HCT116 (cell line): ENCODE data around the gene TMEM130. TPM values are rescaled to one million over a fixed set of nuclear protein-coding genes. Genes with fewer than 3 reads are reported as not detected.

Experiments used
- ATAC-seq: fragments of 200-7000 bp; cut with Tn5 transposase; 2 replicates; pipeline ENCODE4 v1.9.1; 2020; ENCODE audit warnings: mild to moderate bottlenecking, moderate library complexity
- BruUV-seq: library from RNA; stranded (reverse); fragments of 400-500 nt; replicated peaks from 2 replicates; lab custom pipeline; 2021; lab: Mats Ljungman, UMichigan
- CTCF ChIA-PET: fragments of 300-600 bp; sonication (Branson Sonifier 250); formaldehyde crosslinking; loops from one replicate; lab custom pipeline; 2021; ENCODE audit warnings: antibody characterized with exemption; lab: Charles Lee
- POLR2A ChIA-PET: fragments of 300-600, 350-600 bp; sonication (Branson Sonifier 250); formaldehyde crosslinking; loops from one replicate; lab custom pipeline; 2021; ENCODE audit warnings: antibody characterized with exemption; lab: Charles Lee
- RAD21 ChIA-PET, 2 experiments: fragments of 300-600 bp; sonication (Branson Sonifier 250); formaldehyde crosslinking; loops; one replicate each; lab custom pipeline; 2023; ENCODE audit warnings: low total read pairs in 2 of 2; ENCODE audit not compliant: uncharacterized antibody in 2 of 2, unreplicated experiment in 2 of 2, low non-redundant PET in 1 of 2; lab: Charles Lee
- DNase-seq: peaks from one replicate; pipeline ENCODE4 v3.0.0-alpha.2; 2010; ENCODE audit warnings: low read depth, low spot score
- H2AFZ ChIP-seq: fragments of 200-600 bp; shearing (Covaris generic), sonication (generic); 2 replicates; pipeline ENCODE4 v1.6.1; 2017; ENCODE audit warnings: low read depth, mixed run types, mixed read lengths, antibody characterized with exemption, low read length; ENCODE audit not compliant: poor library complexity, severe bottlenecking
- H3K27ac ChIP-seq: 2 replicates; pipeline ENCODE4 v1.5.1; 2012; ENCODE audit warnings: low read depth, low read length
- H3K27me3 ChIP-seq: fragments of 200-600 bp; sonication (generic); 2 replicates; pipeline ENCODE4 v1.6.1; 2016; ENCODE audit warnings: mixed run types, low read length, mixed read lengths; ENCODE audit not compliant: insufficient read depth
- H3K36me3 ChIP-seq, 2 experiments: fragments of 200-500 bp in 1 of 2; fragments of 200-600 bp in 1 of 2; sonication (Bioruptor generic) in 1 of 2; sonication (generic) in 1 of 2; 2 replicates each; pipeline versions ENCODE4 v1.5.1 to v1.6.1; 2014 to 2016; ENCODE audit warnings: low read length in 2 of 2, inconsistent platforms in 1 of 2, mixed read lengths in 1 of 2, mixed run types in 1 of 2; ENCODE audit not compliant: insufficient read depth in 2 of 2, control insufficient read depth in 1 of 2
- H3K4me1 ChIP-seq, 2 experiments: fragments of 200-600 bp in 1 of 2; sonication (generic) in 1 of 2; 2 replicates each; pipeline versions ENCODE4 v1.5.1 to v1.6.1; 2012 to 2017; ENCODE audit warnings: low read length in 2 of 2, inconsistent platforms in 1 of 2, mild to moderate bottlenecking in 1 of 2, mixed read lengths in 1 of 2, mixed run types in 1 of 2, moderate library complexity in 1 of 2; ENCODE audit not compliant: insufficient read depth in 2 of 2, control insufficient read depth in 1 of 2
- H3K4me2 ChIP-seq: fragments of 200-600 bp; sonication (generic); 2 replicates; pipeline ENCODE4 v1.6.1; 2017; ENCODE audit warnings: mixed run types, low read length, mixed read lengths
- H3K4me3 ChIP-seq, 2 experiments: fragments of 200-600 bp in 1 of 2; sonication (generic) in 1 of 2; replicated peaks in 1 of 2; 2 replicates each; pipeline ENCODE4 v1.5.1; 2011 to 2016; ENCODE audit warnings: low read length in 2 of 2, control low read depth in 1 of 2, low read depth in 1 of 2, mild to moderate bottlenecking in 1 of 2, mixed read lengths in 1 of 2, mixed run types in 1 of 2
- H3K79me2 ChIP-seq: fragments of 200-600 bp; sonication (generic); 2 replicates; pipeline ENCODE4 v1.6.1; 2017; ENCODE audit warnings: mild to moderate bottlenecking, mixed run types, low read length, moderate library complexity, mixed read lengths; ENCODE audit not compliant: insufficient read depth
- H3K9ac ChIP-seq: fragments of 200-600 bp; sonication (generic); 2 replicates; pipeline ENCODE4 v1.6.1; 2016; ENCODE audit warnings: low read length, mixed read lengths
- H3K9me2 ChIP-seq: fragments of 200-600 bp; sonication (generic), shearing (Covaris generic); 2 replicates; pipeline ENCODE4 v1.6.1; 2017; ENCODE audit warnings: mixed run types, mild to moderate bottlenecking, moderate library complexity; ENCODE audit not compliant: insufficient read depth
- H3K9me3 ChIP-seq, 2 experiments: fragments of 200-500 bp in 1 of 2; fragments of 200-600 bp in 1 of 2; sonication (Bioruptor generic) in 1 of 2; sonication (generic) in 1 of 2; 2 replicates each; pipeline ENCODE4 v1.6.1; 2014 to 2017; ENCODE audit warnings: low read length in 2 of 2, mixed read lengths in 2 of 2, inconsistent platforms in 1 of 2, low read depth in 1 of 2, mild to moderate bottlenecking in 1 of 2, mixed run types in 1 of 2, moderate library complexity in 1 of 2; ENCODE audit not compliant: control insufficient read depth in 1 of 2, insufficient read depth in 1 of 2
- H4K20me1 ChIP-seq: fragments of 200-600 bp; sonication (generic), shearing (Covaris generic); 2 replicates; pipeline ENCODE4 v1.6.1; 2017; ENCODE audit warnings: mixed run types, mild to moderate bottlenecking, moderate library complexity; ENCODE audit not compliant: insufficient read depth
- CBX3 ChIP-seq: IDR thresholded peaks from 2 replicates; pipeline ENCODE4 v1.6.1; 2012; ENCODE audit warnings: low read depth
- CEBPB ChIP-seq: IDR thresholded peaks from 2 replicates; pipeline ENCODE4 v1.6.1; 2012; ENCODE audit warnings: low read depth
- ELF1 ChIP-seq: IDR thresholded peaks from 2 replicates; pipeline ENCODE4 v1.6.1; 2012; ENCODE audit warnings: low read depth, borderline replicate concordance
- EZH2 ChIP-seq: fragments of 200-600 bp; sonication (generic); IDR thresholded peaks from 2 replicates; pipeline ENCODE4 v1.6.1; 2017; ENCODE audit warnings: antibody characterized with exemption, mixed run types
- EZH2phosphoT487 ChIP-seq: fragments of 200-600 bp; IDR thresholded peaks from 2 replicates; pipeline ENCODE4 v1.6.1; 2018; ENCODE audit warnings: antibody characterized with exemption, borderline replicate concordance
- POLR2A ChIP-seq: IDR thresholded peaks from 2 replicates; pipeline ENCODE4 v1.7.0; 2011; ENCODE audit warnings: borderline replicate concordance; ENCODE audit not compliant: insufficient read depth, insufficient read length; ENCODE audit errors: extremely low read depth
- POLR2AphosphoS5 ChIP-seq: IDR thresholded peaks from 2 replicates; pipeline ENCODE4 v1.6.1; 2011; ENCODE audit warnings: mild to moderate bottlenecking, low read depth, low read length, moderate library complexity
- RAD21 ChIP-seq: IDR thresholded peaks from 2 replicates; pipeline ENCODE4 v1.6.1; 2012; ENCODE audit warnings: low read depth, mild to moderate bottlenecking
- SIN3A ChIP-seq: IDR thresholded peaks from 2 replicates; pipeline ENCODE4 v1.6.1; 2012; ENCODE audit warnings: low read depth
- TCF7L2 ChIP-seq: IDR thresholded peaks from 2 replicates; pipeline ENCODE4 v1.7.0; 2011; ENCODE audit warnings: borderline replicate concordance, inconsistent platforms; ENCODE audit not compliant: insufficient read depth, insufficient read length; ENCODE audit errors: extremely low read depth
- YY1 ChIP-seq: IDR thresholded peaks from 2 replicates; pipeline ENCODE4 v1.6.1; 2011; ENCODE audit warnings: low read length, low read depth, moderate library complexity, mild to moderate bottlenecking; ENCODE audit not compliant: insufficient replicate concordance; ENCODE audit errors: extremely low read depth
- ZNF274 ChIP-seq: fragments of 200-500 bp; sonication (Bioruptor generic); IDR thresholded peaks from 2 replicates; pipeline ENCODE4 v1.6.1; 2014; ENCODE audit warnings: mild to moderate bottlenecking, low read depth, low read length, inconsistent platforms
- intact Hi-C: fragments of 100-400 bp; cut with micrococcal nuclease; formaldehyde crosslinking; loops from 2 replicates; pipeline ENCODE4 v1.10.0; 2022
- total RNA-seq: library from RNA; stranded (reverse); gene quantifications from one replicate; pipeline ENCODE4 v1.2.1, GENCODE V29; 2021; ENCODE audit not compliant: unreplicated experiment
- TF ChIP-seq, protein P1 (sequence below): IDR thresholded peaks from 2 replicates; pipeline ENCODE4 v1.6.1; 2011; ENCODE audit warnings: mild to moderate bottlenecking, low read length, moderate library complexity; ENCODE audit not compliant: insufficient replicate concordance; ENCODE audit errors: extremely low read depth
- TF ChIP-seq, protein P2 (sequence below), 3 experiments: fragments of 200-600 bp in 1 of 3; sonication (generic) in 1 of 3; IDR thresholded peaks in 2 of 3; conservative IDR thresholded peaks in 1 of 3; 2 replicates each; pipeline ENCODE4 v1.5.1; 2012 to 2017; ENCODE audit warnings: low read depth in 2 of 3, low read length in 2 of 3, antibody characterized with exemption in 1 of 3, borderline replicate concordance in 1 of 3, control low read depth in 1 of 3, mild to moderate bottlenecking in 1 of 3, mixed read lengths in 1 of 3, mixed run types in 1 of 3, moderate library complexity in 1 of 3; ENCODE audit not compliant: insufficient read depth in 1 of 3
- TF ChIP-seq, protein P3 (sequence below): IDR thresholded peaks from 2 replicates; pipeline ENCODE4 v1.6.1; 2012
- TF ChIP-seq, protein P4 (sequence below): IDR thresholded peaks from 2 replicates; pipeline ENCODE4 v1.6.1; 2012

The TMEM130 gene
- total RNA-seq, 1 experiment from 2014 or later, result not detected

DNA sequence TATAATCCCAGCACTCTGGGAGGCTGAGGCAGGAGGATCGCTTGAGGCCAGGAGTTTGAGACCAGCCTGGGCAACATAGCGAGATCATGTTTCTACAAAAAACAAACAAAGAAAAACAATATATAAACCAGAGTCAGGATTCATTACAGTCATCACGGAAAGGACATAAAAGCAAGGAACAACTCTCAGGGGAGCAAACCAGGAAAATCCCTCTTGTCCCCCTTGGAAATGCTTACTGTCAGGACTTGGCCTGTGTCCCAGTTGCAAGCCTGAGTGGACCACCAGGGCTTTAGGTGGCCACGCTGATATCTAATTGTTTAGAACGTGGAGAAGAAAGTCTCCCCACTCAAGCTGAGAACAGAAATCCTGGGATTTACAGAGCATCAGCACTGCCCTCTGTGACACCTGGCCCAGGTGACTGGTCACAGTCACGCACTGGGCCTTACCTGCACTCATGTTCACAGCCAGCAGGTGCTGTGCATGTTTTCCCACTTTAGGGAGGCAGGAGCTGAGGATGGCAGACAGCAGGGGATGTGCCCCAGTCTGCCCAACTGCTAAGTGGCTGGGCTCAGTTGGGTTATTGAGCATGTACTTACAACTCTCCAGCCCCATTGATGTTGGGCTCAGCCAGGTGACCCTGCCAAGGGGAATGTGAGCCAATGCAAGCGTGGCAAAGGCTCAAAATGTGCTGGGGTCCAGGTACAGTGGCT is 60.9 kb downstream of the TMEM130 start:
- no peak overlapping the region for H3K27ac ChIP-seq
- no TSS peak for BruUV-seq
- H3K9me3 ChIP-seq, result peaks cover 0 to 5% of the 10 kb centered on the region in 2 experiments; a peak in 1 of 4 replicates
- POLR2A ChIA-PET, result no interaction called here
- intact Hi-C loops, result no loop called here
- RAD21 ChIA-PET, result no interaction called here
- no peaks in the 10 kb centered on the region for H3K36me3 ChIP-seq
- H3K9me2 ChIP-seq, result no peaks in the 10 kb centered on the region
- peaks cover 3 to 9% of the 10 kb centered on the region in 2 experiments; a peak in 3 of 4 replicates for H3K4me1 ChIP-seq
- H3K4me2 ChIP-seq, result no peak overlapping the region
- ATAC-seq (peak; percentile 54; the same call in 1 of the 2 replicates), DNase-seq (no peak)
- no peak overlapping the region for H2AFZ ChIP-seq
- H3K27me3 ChIP-seq, result no peaks in the 10 kb centered on the region
- H3K79me2 ChIP-seq, result no peaks in the 10 kb centered on the region
- TF ChIP-seq ELF1 (no peak), TCF7L2 (no peak), CBX3 (no peak), POLR2AphosphoS5 (no peak), CEBPB (no peak), ZNF274 (no peak), RAD21 (no peak), SIN3A (no peak), POLR2A (no peak), EZH2phosphoT487 (no peak), YY1 (no peak), EZH2 (no peak)
- TF ChIP-seq, protein P1, sequence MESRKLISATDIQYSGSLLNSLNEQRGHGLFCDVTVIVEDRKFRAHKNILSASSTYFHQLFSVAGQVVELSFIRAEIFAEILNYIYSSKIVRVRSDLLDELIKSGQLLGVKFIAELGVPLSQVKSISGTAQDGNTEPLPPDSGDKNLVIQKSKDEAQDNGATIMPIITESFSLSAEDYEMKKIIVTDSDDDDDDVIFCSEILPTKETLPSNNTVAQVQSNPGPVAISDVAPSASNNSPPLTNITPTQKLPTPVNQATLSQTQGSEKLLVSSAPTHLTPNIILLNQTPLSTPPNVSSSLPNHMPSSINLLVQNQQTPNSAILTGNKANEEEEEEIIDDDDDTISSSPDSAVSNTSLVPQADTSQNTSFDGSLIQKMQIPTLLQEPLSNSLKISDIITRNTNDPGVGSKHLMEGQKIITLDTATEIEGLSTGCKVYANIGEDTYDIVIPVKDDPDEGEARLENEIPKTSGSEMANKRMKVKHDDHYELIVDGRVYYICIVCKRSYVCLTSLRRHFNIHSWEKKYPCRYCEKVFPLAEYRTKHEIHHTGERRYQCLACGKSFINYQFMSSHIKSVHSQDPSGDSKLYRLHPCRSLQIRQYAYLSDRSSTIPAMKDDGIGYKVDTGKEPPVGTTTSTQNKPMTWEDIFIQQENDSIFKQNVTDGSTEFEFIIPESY, result no peak
- TF ChIP-seq, protein P2, sequence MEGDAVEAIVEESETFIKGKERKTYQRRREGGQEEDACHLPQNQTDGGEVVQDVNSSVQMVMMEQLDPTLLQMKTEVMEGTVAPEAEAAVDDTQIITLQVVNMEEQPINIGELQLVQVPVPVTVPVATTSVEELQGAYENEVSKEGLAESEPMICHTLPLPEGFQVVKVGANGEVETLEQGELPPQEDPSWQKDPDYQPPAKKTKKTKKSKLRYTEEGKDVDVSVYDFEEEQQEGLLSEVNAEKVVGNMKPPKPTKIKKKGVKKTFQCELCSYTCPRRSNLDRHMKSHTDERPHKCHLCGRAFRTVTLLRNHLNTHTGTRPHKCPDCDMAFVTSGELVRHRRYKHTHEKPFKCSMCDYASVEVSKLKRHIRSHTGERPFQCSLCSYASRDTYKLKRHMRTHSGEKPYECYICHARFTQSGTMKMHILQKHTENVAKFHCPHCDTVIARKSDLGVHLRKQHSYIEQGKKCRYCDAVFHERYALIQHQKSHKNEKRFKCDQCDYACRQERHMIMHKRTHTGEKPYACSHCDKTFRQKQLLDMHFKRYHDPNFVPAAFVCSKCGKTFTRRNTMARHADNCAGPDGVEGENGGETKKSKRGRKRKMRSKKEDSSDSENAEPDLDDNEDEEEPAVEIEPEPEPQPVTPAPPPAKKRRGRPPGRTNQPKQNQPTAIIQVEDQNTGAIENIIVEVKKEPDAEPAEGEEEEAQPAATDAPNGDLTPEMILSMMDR (IDR thresholded peaks at IDR 0.05 in 2 of 3, conservative IDR thresholded peaks at IDR 0.05 in 1 of 3; ENCODE audit: borderline replicate concordance in 1 of 3, insufficient read depth in 1 of 3, low read depth in 2 of 3, low read length in 2 of 3), result no peak
- TF ChIP-seq, protein P3, sequence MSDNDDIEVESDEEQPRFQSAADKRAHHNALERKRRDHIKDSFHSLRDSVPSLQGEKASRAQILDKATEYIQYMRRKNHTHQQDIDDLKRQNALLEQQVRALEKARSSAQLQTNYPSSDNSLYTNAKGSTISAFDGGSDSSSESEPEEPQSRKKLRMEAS, result no peak
- TF ChIP-seq, protein P4, sequence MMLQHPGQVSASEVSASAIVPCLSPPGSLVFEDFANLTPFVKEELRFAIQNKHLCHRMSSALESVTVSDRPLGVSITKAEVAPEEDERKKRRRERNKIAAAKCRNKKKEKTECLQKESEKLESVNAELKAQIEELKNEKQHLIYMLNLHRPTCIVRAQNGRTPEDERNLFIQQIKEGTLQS, result no peak
- CTCF ChIA-PET, result no interaction called here
- no peak overlapping the region for H3K4me3 ChIP-seq
- no peaks in the 10 kb centered on the region for H4K20me1 ChIP-seq
- no peak overlapping the region for H3K9ac ChIP-seq
